ENCODE results near the gene KRT74. TPM values are rescaled to one million over a fixed set of nuclear protein-coding genes. Genes with fewer than 3 reads are reported as not detected.

Gene KRT74
- total and polyA plus RNA-seq, 4 donors, result not detected

DNA sequence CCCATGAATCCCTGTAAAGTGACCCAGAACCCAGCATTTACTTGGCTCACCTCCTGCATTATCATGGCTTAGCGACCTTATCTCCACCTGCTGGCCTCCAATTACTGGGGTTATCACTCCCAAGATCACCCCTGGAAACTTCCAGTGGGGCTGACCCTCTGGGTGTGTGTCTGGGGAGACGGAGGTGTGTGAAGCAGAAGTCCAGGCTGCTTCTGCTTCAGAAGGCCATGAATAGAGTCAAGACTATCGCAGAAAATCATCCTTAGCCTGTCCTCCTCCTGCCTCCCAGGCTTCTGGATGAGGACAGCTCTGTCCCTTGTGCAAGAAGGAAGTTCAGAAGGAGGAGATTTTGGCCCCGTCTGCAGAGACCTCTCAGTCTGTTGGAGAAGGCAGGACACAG, 28.0 kb upstream of the KRT74 start:
- H3K36me3 ChIP-seq (ENCODE audit: control insufficient read depth in 4 of 4, insufficient read depth in 3 of 4, low read depth in 1 of 4, low read length in 3 of 4), result no peaks in the 10 kb centered on the region
- no peaks in the 10 kb centered on the region for H3K9me3 ChIP-seq (ENCODE audit: control insufficient read depth in 4 of 4, low read length in 3 of 4)
- no peak overlapping the region for H3K4me3 ChIP-seq (ENCODE audit: low read depth in 1 of 3, low read length in 3 of 3)
- H3K27ac ChIP-seq (ENCODE audit: low read depth in 1 of 2, low read length in 2 of 2), result no peak overlapping the region
- peaks cover 0 to 7% (median 3%) of the 10 kb centered on the region in 4 donors for H3K27me3 ChIP-seq (ENCODE audit: control insufficient read depth in 4 of 4, insufficient read depth in 4 of 4, low read length in 3 of 4)
- DNase-seq (ENCODE audit: low spot score), result peak; percentile 26
- TF ChIP-seq HNF4A (conservative IDR thresholded peaks at IDR 0.05), result no peak
- WGBS, result 62% methylated on average over 4 of the region's 4 CpGs
- H3K4me1 ChIP-seq (ENCODE audit: control insufficient read depth in 4 of 4, insufficient read depth in 4 of 4, low read length in 3 of 4), result no peaks in the 10 kb centered on the region
- no peak overlapping the region for H3K9ac ChIP-seq (ENCODE audit: low read depth in 1 of 2, low read length in 2 of 2)

DNA sequence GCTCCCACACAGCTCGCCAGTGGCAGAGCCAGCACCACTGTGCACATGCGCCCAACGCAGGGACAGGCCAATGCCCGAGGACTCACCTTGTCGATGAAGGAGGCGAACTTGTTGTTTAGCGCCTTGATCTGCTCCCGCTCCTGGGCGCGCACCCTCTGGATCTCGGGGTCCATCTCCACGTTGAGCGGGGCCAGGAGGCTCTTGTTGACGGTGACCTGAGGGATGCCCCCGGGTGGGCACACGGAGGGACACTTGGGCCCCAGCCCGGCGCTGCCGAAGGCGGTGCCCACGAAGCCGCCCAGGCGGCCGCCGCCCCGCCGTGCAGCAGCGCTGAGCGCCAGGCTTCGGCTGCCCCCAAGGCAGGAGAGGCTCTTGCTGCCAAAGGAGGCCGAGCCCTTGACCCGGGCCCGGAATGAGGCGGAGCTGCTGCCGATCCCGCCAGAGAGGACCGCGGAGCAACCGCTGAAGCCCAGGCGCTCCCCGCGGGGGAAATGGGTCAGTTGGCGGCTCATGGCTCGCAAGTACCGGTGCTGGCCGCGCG, 27.4 kb upstream of the KRT74 start, which contains the start of gene KRT72:
TSS of gene KRT72 (minus strand) at position 523 of the 541 bp plus-strand sequence. CDS start at position 512, 11 bp downstream.
- Histone ChIP-seq H3K4me1 (ENCODE audit: control insufficient read depth in 4 of 4, insufficient read depth in 4 of 4, low read length in 3 of 4) (no peaks in the 10 kb centered on the region), H3K27ac (ENCODE audit: low read depth in 1 of 2, low read length in 2 of 2) (no peak within 1 kb of the TSS), H3K27me3 (ENCODE audit: control insufficient read depth in 4 of 4, insufficient read depth in 4 of 4, low read length in 3 of 4) (peaks cover 0 to 7% (median 3%) of the 10 kb centered on the region in 4 donors), H3K9me3 (ENCODE audit: control insufficient read depth in 4 of 4, low read length in 3 of 4) (no peaks in the 10 kb centered on the region), H3K9ac (ENCODE audit: low read depth in 1 of 2, low read length in 2 of 2) (no peak within 1 kb of the TSS), H3K36me3 (ENCODE audit: control insufficient read depth in 4 of 4, insufficient read depth in 3 of 4, low read depth in 1 of 4, low read length in 3 of 4) (no peaks in the 10 kb centered on the region), H3K4me3 (ENCODE audit: low read depth in 1 of 3, low read length in 3 of 3) (no peak within 1 kb of the TSS)
- WGBS, result 26% methylated on average over 48 of the region's 48 CpGs
- peak; percentile 30 for DNase-seq (ENCODE audit: low spot score)
- TF ChIP-seq HNF4G (IDR thresholded peaks at IDR 0.05) (no peak), EGR1 (IDR thresholded peaks at IDR 0.05; ENCODE audit: low read depth in 2 of 2) (no peak), RAD21 (IDR thresholded peaks at IDR 0.05) (no peak), HNF4A (conservative IDR thresholded peaks at IDR 0.05) (no peak)
- TF ChIP-seq, protein P1, sequence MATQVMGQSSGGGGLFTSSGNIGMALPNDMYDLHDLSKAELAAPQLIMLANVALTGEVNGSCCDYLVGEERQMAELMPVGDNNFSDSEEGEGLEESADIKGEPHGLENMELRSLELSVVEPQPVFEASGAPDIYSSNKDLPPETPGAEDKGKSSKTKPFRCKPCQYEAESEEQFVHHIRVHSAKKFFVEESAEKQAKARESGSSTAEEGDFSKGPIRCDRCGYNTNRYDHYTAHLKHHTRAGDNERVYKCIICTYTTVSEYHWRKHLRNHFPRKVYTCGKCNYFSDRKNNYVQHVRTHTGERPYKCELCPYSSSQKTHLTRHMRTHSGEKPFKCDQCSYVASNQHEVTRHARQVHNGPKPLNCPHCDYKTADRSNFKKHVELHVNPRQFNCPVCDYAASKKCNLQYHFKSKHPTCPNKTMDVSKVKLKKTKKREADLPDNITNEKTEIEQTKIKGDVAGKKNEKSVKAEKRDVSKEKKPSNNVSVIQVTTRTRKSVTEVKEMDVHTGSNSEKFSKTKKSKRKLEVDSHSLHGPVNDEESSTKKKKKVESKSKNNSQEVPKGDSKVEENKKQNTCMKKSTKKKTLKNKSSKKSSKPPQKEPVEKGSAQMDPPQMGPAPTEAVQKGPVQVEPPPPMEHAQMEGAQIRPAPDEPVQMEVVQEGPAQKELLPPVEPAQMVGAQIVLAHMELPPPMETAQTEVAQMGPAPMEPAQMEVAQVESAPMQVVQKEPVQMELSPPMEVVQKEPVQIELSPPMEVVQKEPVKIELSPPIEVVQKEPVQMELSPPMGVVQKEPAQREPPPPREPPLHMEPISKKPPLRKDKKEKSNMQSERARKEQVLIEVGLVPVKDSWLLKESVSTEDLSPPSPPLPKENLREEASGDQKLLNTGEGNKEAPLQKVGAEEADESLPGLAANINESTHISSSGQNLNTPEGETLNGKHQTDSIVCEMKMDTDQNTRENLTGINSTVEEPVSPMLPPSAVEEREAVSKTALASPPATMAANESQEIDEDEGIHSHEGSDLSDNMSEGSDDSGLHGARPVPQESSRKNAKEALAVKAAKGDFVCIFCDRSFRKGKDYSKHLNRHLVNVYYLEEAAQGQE (IDR thresholded peaks at IDR 0.05), result no peak

DNA sequence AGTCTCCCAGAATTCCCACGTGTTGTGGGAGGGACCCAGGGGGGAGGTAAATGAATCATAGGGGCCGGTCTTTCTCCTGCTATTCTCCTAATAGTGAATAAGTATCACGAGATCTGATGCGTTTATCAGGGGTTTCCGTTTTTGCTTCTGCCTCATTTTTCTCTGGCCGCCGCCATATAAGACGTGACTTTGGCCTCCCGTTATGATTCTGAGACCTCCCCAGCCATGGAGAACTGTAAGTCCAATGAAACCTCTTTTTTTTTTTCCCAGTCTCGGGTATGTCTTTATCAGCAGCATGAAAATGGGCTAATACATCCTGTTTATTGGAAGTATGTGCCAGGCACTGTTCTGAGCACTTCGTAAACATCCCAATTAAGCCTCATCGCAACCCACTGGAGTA, 26.8 kb upstream of the KRT74 start:
- no peak for DNase-seq (ENCODE audit: low spot score)
- Histone ChIP-seq H3K4me3 (ENCODE audit: low read depth in 1 of 3, low read length in 3 of 3) (no peak overlapping the region), H3K4me1 (ENCODE audit: control insufficient read depth in 4 of 4, insufficient read depth in 4 of 4, low read length in 3 of 4) (no peaks in the 10 kb centered on the region), H3K36me3 (ENCODE audit: control insufficient read depth in 4 of 4, insufficient read depth in 3 of 4, low read depth in 1 of 4, low read length in 3 of 4) (no peaks in the 10 kb centered on the region), H3K9me3 (ENCODE audit: control insufficient read depth in 4 of 4, low read length in 3 of 4) (no peaks in the 10 kb centered on the region), H3K27ac (ENCODE audit: low read depth in 1 of 2, low read length in 2 of 2) (no peak overlapping the region), H3K9ac (ENCODE audit: low read depth in 1 of 2, low read length in 2 of 2) (no peak overlapping the region), H3K27me3 (ENCODE audit: control insufficient read depth in 4 of 4, insufficient read depth in 4 of 4, low read length in 3 of 4) (peaks cover 0 to 7% (median 1%) of the 10 kb centered on the region in 4 donors)
- 83% methylated on average over 12 of the region's 12 CpGs for WGBS
- TF ChIP-seq HNF4G (IDR thresholded peaks at IDR 0.05) (no peak), TAF1 (conservative IDR thresholded peaks at IDR 0.05) (no peak), GABPA (IDR thresholded peaks at IDR 0.05 in 1 of 2, conservative IDR thresholded peaks at IDR 0.05 in 1 of 2) (no peak), RAD21 (IDR thresholded peaks at IDR 0.05) (no peak), JUND (IDR thresholded peaks at IDR 0.05) (no peak), YY1 (IDR thresholded peaks at IDR 0.05) (no peak), FOXA1 (IDR thresholded peaks at IDR 0.05) (no peak), FOXA2 (IDR thresholded peaks at IDR 0.05) (no peak), EGR1 (IDR thresholded peaks at IDR 0.05; ENCODE audit: low read depth in 2 of 2) (no peak), SP1 (IDR thresholded peaks at IDR 0.05) (no peak), HNF4A (conservative IDR thresholded peaks at IDR 0.05) (no peak)
- TF ChIP-seq, protein P2, sequence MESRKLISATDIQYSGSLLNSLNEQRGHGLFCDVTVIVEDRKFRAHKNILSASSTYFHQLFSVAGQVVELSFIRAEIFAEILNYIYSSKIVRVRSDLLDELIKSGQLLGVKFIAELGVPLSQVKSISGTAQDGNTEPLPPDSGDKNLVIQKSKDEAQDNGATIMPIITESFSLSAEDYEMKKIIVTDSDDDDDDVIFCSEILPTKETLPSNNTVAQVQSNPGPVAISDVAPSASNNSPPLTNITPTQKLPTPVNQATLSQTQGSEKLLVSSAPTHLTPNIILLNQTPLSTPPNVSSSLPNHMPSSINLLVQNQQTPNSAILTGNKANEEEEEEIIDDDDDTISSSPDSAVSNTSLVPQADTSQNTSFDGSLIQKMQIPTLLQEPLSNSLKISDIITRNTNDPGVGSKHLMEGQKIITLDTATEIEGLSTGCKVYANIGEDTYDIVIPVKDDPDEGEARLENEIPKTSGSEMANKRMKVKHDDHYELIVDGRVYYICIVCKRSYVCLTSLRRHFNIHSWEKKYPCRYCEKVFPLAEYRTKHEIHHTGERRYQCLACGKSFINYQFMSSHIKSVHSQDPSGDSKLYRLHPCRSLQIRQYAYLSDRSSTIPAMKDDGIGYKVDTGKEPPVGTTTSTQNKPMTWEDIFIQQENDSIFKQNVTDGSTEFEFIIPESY (IDR thresholded peaks at IDR 0.05), result no peak
- TF ChIP-seq, protein P1 (IDR thresholded peaks at IDR 0.05), result no peak
- TF ChIP-seq, protein P3, sequence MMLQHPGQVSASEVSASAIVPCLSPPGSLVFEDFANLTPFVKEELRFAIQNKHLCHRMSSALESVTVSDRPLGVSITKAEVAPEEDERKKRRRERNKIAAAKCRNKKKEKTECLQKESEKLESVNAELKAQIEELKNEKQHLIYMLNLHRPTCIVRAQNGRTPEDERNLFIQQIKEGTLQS (IDR thresholded peaks at IDR 0.05), result no peak
- TF ChIP-seq, protein P4, sequence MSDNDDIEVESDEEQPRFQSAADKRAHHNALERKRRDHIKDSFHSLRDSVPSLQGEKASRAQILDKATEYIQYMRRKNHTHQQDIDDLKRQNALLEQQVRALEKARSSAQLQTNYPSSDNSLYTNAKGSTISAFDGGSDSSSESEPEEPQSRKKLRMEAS (IDR thresholded peaks at IDR 0.05), result no peak

Data from liver (tissue), 9 donors.